GM19193 (cell line): ENCODE measurements around the gene MYH7B.

ENCODE experiments used
- POLR2A ChIP-seq: IDR thresholded peaks from 4 replicates; pipeline ENCODE4 v1.6.1; 2011; ENCODE audit not compliant: insufficient read depth, insufficient read length; ENCODE audit errors: extremely low read depth

Gene MYH7B

GRCh38 chr20:34931771-34932170, 23.9 kb upstream of the MYH7B start:
- TF ChIP-seq POLR2A, result no peak

- TF ChIP-seq POLR2A, result no peak
Observed at GRCh38 chr20:34938466-34939163, 17.1 kb upstream of the MYH7B start.

- no peak for TF ChIP-seq POLR2A
Observed at GRCh38 chr20:34940081-34940481, 15.6 kb upstream of the MYH7B start.

DNA sequence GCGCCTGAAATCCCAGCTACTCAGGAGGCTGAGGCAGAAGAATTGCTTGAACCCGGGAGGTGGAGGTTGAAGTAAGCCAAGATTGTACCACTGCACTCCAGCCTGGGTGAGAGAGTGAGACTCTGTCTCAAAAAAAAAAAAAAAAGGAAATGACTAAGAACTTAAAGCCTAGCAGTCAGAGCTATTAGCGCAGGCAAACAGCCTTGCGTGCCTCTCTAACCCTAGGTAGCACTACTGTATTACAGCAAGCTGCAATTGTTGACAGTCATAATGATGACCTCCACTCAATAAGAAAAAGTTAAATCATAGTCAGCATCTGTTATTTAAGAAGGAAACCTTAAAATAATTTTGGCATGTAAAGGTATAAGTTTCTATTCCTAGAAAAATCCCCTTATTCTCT, 14.4 kb upstream of the MYH7B start:
- TF ChIP-seq POLR2A, result no peak

- no peak for TF ChIP-seq POLR2A
Observed at GRCh38 chr20:34942301-34942700, 13.4 kb upstream of the MYH7B start.

- no peak for TF ChIP-seq POLR2A
Observed at GRCh38 chr20:34943808-34944567, 11.7 kb upstream of the MYH7B start.

- no peak for TF ChIP-seq POLR2A
Observed at GRCh38 chr20:34945315-34946077, 10.2 kb upstream of the MYH7B start.

DNA sequence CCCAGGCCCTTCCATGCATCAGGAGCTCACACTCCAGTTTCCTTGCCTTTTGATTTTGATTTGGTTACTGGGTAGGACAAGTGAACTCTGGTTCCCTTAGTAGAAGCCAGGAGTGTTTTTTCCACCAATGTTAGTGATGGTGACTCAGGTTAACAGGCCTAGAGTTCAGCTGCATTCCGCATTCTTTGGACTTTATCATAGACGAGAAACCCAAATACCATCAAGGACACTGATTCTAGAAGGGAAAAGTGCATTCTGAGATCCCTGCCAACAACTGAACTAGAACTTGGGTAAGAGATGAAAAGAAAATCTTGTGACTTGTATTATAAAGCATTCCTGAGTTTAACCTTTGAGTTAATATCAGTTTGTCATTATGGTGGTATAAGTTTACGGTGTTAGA, 9.0 kb upstream of the MYH7B start:
- TF ChIP-seq POLR2A, result no peak

GRCh38 chr20:34947336-34947735, 8.3 kb upstream of the MYH7B start:
- no peak for TF ChIP-seq POLR2A

GRCh38 chr20:34948030-34948429, 7.6 kb upstream of the MYH7B start:
- no peak for TF ChIP-seq POLR2A

GRCh38 chr20:34949120-34949519, 6.5 kb upstream of the MYH7B start:
- no peak for TF ChIP-seq POLR2A

- TF ChIP-seq POLR2A, result no peak
Observed at GRCh38 chr20:34951252-34951651, 4.4 kb upstream of the MYH7B start.

GRCh38 chr20:34951652-34952051, 4.0 kb upstream of the MYH7B start:
- TF ChIP-seq POLR2A, result no peak

DNA sequence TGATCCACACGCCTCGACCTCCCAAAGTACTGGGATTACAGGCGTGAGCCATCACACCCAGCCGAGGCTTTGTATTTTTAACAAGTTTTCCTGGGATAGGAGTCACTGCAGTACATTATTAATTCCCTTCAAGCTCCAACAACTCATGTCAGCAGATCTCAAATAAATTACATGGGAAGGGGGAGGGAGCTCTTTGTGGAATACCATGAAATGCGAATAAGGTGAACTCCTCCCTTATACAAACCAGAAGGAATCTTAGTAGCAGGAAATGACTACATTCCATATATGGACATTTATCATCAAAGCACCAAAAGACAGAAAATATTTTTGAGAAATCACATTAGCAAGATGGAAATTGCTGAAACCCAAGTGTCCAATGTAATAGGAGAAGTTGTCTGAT, 3.0 kb upstream of the MYH7B start:
- TF ChIP-seq POLR2A, result no peak

GRCh38 chr20:34953960-34954359, 1.7 kb upstream of the MYH7B start:
- no peak for TF ChIP-seq POLR2A

DNA sequence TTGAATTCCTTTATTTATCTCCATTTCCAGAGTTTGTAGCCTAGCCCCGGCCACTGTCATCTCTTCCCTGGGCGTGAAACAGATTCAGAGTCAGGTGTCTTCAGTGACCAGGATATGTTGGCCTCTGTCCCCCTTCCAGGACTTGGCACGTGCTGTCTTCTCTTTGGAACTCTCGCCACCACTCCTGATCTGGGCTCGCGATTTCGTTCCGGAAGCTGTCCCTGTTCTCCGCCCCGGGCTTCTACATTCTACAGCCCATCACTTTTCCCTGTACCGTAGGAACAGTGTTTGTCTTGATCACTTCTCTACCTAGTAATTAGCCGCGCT, 801 bp upstream of the MYH7B start:
- TF ChIP-seq POLR2A, result no peak
